ENCODE data around the gene LSM3.

The LSM3 gene

DNA sequence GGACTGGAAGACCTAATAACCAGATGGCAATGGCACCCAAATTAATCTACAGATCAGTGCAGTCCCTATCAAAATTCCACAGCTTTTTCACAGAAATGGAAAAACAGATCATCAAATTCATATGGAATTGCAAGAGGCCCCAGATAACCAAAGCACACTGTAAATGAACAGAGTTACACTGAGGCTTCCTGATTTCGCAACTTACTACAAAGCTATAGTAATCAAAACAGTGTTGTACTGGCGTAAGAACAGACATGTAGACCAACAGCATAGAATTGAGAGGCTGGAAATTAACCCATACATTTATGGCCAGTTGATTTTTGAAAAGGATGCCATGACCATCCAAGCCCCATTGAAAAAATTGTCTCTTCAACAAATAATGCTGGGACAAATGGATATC lies 16.4 kb upstream of the LSM3 start:
- H3K4me3 ChIP-seq (ENCODE audit: low read length): no peak overlapping the region
- no peak overlapping the region for H3K9ac ChIP-seq (ENCODE audit: low read length)
- no peak overlapping the region for H3K27ac ChIP-seq (ENCODE audit: low read length)
- H3K4me1 ChIP-seq (ENCODE audit: control insufficient read depth, low read depth, low read length): no peaks in the 10 kb centered on the region
- peaks cover 88% of the 10 kb centered on the region for H3K36me3 ChIP-seq (ENCODE audit: control insufficient read depth, low read depth, low read length)
- no peaks in the 10 kb centered on the region for H3K9me3 ChIP-seq (ENCODE audit: control insufficient read depth, low read depth, low read length)
- H3K27me3 ChIP-seq (ENCODE audit: control insufficient read depth, insufficient read depth, low read length): no peaks in the 10 kb centered on the region

DNA sequence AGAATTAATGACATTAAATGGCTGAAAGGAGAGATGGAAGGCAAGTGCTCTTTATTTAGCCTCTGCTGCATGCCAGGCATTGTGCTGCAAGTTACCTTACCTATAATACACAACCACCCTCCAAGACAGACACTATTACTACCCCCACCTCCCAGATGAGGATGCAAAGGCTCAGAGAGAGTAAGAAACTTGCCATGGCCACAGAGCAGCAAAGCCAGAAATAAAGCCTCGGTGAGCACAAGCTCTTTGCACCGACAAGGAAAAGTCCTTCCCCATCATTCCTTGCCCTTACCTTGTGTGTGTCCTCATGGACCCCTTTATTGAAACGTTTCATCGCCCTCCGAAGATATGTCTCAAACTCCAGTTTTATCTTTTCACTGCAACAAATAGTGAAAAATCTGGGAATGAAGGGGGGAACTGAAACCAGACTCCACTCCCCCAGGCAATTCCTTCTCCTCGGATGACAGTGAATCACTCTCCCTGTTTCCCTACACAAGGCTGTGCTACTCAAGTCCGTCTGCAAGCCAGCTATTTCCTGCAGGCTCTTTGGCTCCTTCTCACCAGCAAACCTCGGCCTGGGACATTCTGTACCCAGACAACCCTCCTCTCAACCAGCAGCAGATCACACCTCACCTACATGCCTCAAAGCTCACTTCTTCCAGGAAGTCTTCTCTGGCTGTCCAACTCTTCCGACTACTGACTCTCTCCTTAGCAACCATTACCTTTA lies 11.6 kb upstream of the LSM3 start:
- no peak overlapping the region for H3K27ac ChIP-seq (ENCODE audit: low read length)
- no peaks in the 10 kb centered on the region for H3K27me3 ChIP-seq (ENCODE audit: control insufficient read depth, insufficient read depth, low read length)
- H3K4me1 ChIP-seq (ENCODE audit: control insufficient read depth, low read depth, low read length): no peaks in the 10 kb centered on the region
- H3K36me3 ChIP-seq (ENCODE audit: control insufficient read depth, low read depth, low read length): peaks cover 90% of the 10 kb centered on the region
- H3K4me3 ChIP-seq (ENCODE audit: low read length): no peak overlapping the region
- no peak overlapping the region for H3K9ac ChIP-seq (ENCODE audit: low read length)
- H3K9me3 ChIP-seq (ENCODE audit: control insufficient read depth, low read depth, low read length): no peaks in the 10 kb centered on the region

DNA sequence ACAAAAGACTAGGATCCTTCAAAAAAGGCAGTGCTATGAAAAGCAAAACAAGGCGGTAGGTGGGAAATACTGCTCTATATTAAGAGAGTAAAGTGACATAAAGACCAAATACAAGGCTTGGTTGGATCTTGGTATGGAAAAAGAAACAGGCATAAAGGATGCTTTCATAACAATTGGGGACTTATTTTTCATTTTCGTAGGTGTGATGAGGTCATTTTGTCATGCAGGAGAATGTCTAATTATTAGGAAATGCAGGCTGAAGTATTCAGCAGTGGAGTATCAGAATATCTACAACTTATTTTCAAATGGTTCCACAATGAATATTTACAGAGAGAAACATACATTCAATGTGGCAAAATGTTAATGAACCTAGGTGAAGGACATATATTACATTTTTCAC lies 9.2 kb upstream of the LSM3 start:
- H3K27me3 ChIP-seq (ENCODE audit: control insufficient read depth, insufficient read depth, low read length): no peaks in the 10 kb centered on the region
- no peak overlapping the region for H3K27ac ChIP-seq (ENCODE audit: low read length)
- H3K4me3 ChIP-seq (ENCODE audit: low read length): no peak overlapping the region
- H3K4me1 ChIP-seq (ENCODE audit: control insufficient read depth, low read depth, low read length): no peaks in the 10 kb centered on the region
- H3K36me3 ChIP-seq (ENCODE audit: control insufficient read depth, low read depth, low read length): peaks cover 75% of the 10 kb centered on the region
- no peak overlapping the region for H3K9ac ChIP-seq (ENCODE audit: low read length)
- H3K9me3 ChIP-seq (ENCODE audit: control insufficient read depth, low read depth, low read length): no peaks in the 10 kb centered on the region

DNA sequence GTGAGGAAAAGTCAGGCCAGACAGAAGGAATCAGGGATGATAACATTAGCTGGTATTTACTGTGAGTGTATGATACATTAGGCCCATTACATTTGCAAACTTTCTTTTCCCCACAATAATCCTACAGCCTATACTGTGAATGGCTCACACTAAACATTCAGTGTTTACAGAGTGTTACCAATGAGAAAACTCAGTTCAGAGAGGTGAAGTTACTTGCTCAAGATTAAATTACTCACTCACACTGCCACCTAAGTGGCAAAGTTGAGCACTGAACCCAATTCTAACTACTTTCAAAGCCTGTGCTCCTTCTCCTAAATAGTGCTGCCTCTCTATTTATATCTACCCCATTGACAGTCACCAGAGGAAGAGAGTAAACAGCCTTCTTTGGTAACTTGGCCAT lies 8.7 kb upstream of the LSM3 start:
- no peak overlapping the region for H3K4me3 ChIP-seq (ENCODE audit: low read length)
- H3K27ac ChIP-seq (ENCODE audit: low read length): no peak overlapping the region
- peaks cover 70% of the 10 kb centered on the region for H3K36me3 ChIP-seq (ENCODE audit: control insufficient read depth, low read depth, low read length)
- H3K27me3 ChIP-seq (ENCODE audit: control insufficient read depth, insufficient read depth, low read length): no peaks in the 10 kb centered on the region
- no peaks in the 10 kb centered on the region for H3K4me1 ChIP-seq (ENCODE audit: control insufficient read depth, low read depth, low read length)
- no peaks in the 10 kb centered on the region for H3K9me3 ChIP-seq (ENCODE audit: control insufficient read depth, low read depth, low read length)
- H3K9ac ChIP-seq (ENCODE audit: low read length): no peak overlapping the region

DNA sequence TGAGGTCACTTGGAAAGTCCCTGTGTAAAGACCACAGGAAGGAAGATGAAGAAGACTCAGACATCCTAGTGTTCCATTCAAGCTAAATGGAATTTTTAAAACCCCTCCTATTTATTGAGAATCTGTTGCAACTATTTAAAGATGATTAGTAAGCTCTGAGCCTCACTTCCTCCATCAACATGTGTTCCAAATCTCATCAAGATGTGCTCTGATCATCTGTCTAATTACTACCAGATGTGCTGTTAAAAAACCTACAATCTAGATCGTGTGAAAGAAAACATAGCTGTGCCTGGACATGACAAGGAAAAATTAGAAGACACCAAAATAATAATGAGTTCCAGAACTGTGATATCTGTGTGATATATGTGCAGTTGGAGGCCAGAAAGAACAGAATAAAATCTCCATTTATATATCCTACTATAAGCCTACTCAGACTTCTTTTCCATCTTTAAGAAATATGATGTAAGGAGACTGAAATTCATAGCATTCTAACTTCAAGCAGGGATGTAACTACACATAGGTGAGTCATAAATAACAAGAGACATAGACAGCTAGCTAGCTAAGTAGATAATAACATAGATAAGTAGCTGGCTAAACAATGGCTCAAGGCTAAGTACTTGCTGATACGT lies 8.0 kb upstream of the LSM3 start:
- peaks cover 63% of the 10 kb centered on the region for H3K36me3 ChIP-seq (ENCODE audit: control insufficient read depth, low read depth, low read length)
- no peaks in the 10 kb centered on the region for H3K27me3 ChIP-seq (ENCODE audit: control insufficient read depth, insufficient read depth, low read length)
- no peak overlapping the region for H3K9ac ChIP-seq (ENCODE audit: low read length)
- no peaks in the 10 kb centered on the region for H3K4me1 ChIP-seq (ENCODE audit: control insufficient read depth, low read depth, low read length)
- H3K4me3 ChIP-seq (ENCODE audit: low read length): no peak overlapping the region
- H3K27ac ChIP-seq (ENCODE audit: low read length): no peak overlapping the region
- no peaks in the 10 kb centered on the region for H3K9me3 ChIP-seq (ENCODE audit: control insufficient read depth, low read depth, low read length)

DNA sequence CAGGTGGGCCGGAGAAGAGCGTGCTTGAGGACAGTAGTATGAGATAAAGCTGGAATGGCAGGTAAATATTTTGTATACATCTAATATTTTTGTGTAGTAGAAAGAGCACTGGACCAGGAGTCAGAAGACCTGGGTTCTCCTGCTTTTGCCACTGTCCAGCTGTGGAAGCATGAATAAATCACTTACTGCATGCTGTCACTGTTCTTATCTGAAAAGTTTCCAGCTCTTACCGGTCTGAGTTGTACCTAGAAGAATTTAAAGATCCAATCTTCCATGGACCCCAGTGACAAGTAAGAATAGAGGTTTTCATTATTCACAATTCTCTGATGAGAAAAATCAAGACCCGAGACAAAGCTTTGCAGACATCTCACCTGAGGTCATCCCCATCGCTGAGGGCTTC lies 6.1 kb upstream of the LSM3 start:
- peaks cover 51% of the 10 kb centered on the region for H3K36me3 ChIP-seq (ENCODE audit: control insufficient read depth, low read depth, low read length)
- no peak overlapping the region for H3K4me3 ChIP-seq (ENCODE audit: low read length)
- no peak overlapping the region for H3K9ac ChIP-seq (ENCODE audit: low read length)
- no peaks in the 10 kb centered on the region for H3K27me3 ChIP-seq (ENCODE audit: control insufficient read depth, insufficient read depth, low read length)
- peaks cover 5% of the 10 kb centered on the region for H3K4me1 ChIP-seq (ENCODE audit: control insufficient read depth, low read depth, low read length)
- no peaks in the 10 kb centered on the region for H3K9me3 ChIP-seq (ENCODE audit: control insufficient read depth, low read depth, low read length)
- H3K27ac ChIP-seq (ENCODE audit: low read length): no peak overlapping the region

DNA sequence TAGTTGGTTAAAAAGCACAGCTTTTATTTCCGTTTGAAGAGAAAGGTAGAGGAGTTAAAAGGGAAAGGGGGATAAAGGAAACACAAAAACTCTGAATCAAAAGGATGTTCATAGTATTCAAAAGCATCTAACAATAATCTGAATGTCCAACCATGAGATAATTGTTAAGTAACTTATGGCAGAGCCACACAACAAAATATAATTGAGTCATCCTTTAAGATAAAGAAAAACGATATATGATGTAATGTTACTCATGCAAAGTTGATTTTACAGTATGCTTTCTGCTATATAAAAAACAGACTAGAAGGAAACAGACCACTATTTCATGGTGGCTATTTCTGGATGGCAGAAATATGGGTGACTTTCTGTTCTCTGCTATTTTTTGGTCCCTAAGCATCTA lies 4.1 kb upstream of the LSM3 start:
- Histone ChIP-seq H3K9me3 (ENCODE audit: control insufficient read depth, low read depth, low read length) (no peaks in the 10 kb centered on the region), H3K27me3 (ENCODE audit: control insufficient read depth, insufficient read depth, low read length) (no peaks in the 10 kb centered on the region), H3K36me3 (ENCODE audit: control insufficient read depth, low read depth, low read length) (peaks cover 33% of the 10 kb centered on the region), H3K4me3 (ENCODE audit: low read length) (no peak overlapping the region), H3K9ac (ENCODE audit: low read length) (no peak overlapping the region), H3K27ac (ENCODE audit: low read length) (no peak overlapping the region), H3K4me1 (ENCODE audit: control insufficient read depth, low read depth, low read length) (peaks cover 7% of the 10 kb centered on the region)

DNA sequence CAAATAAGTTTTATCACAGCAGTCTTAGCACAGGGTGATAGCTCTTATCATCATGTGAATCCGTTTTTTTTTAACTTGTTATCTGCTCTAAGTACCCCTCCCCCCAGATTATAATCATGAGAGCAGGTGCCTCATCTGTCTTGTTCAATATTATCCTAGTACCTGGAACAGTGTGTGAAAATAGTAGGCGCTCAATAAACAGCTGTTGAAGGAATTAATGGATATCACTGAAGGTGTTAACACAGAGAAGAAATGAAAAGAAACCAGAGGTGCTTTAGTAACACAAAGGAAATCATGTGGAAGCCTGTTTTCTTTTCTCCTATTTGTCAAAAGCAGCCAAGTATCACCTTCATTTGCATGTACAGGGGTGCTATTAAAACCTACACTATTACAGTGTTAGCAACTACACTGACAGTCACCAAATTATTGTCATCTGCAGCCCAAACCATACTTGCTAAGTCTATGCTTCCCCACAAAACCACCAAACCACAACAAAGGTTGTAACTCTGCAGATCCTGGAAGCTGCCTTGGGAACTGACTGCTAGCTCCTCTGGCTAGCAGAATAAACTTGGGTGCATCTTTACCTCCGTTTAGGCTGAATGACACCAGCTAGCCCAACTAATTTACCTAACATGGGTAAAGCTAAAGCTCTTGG lies 3.1 kb upstream of the LSM3 start:
- H3K4me3 ChIP-seq (ENCODE audit: low read length): no peak overlapping the region

DNA sequence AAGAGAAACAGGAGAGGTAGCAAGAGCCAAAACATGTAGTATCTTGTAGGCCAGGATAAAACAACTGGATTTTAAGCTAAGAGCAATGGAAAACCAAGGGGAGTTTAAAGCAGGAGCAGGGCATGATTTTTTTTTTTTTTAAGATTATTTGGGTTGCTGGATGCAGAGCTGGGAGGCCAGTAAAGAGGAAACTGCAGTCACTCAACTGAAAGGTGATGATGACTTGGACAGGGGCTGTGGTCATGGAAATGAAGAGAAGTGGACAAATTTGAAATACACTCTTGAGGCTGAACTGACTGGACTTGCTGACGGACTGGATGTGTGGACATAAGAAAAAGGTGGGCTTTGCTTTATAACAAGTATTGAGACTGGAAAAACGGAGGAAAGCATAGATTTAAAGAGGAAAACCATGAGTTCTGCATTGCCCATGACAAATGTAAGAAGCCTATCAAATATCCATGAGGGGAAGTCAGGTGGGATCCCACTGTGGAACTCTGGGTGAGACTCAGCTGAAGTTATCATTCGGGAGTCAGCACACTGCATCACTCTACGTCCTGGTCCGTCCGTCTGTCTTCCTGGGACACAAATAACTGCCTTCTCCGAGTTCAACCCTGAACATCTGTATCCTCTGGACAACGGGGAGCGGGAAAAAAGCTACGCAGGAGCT lies 904 bp upstream of the LSM3 start:
- H3K36me3 ChIP-seq (ENCODE audit: control insufficient read depth, low read depth, low read length): peaks cover 17% of the 10 kb centered on the region
- peak overlapping the region; percentile 36 for H3K27ac ChIP-seq (ENCODE audit: low read length)
- H3K9ac ChIP-seq (ENCODE audit: low read length): peak overlapping the region; percentile 98
- H3K4me3 ChIP-seq (ENCODE audit: low read length): peak overlapping the region; percentile 99
- peaks cover 11% of the 10 kb centered on the region for H3K4me1 ChIP-seq (ENCODE audit: control insufficient read depth, low read depth, low read length)
- H3K9me3 ChIP-seq (ENCODE audit: control insufficient read depth, low read depth, low read length): no peaks in the 10 kb centered on the region
- no peaks in the 10 kb centered on the region for H3K27me3 ChIP-seq (ENCODE audit: control insufficient read depth, insufficient read depth, low read length)

More for the DNA sequence above, 3.1 kb upstream of the LSM3 start:
- Histone ChIP-seq H3K36me3 (ENCODE audit: control insufficient read depth, low read depth, low read length) (peaks cover 23% of the 10 kb centered on the region), H3K9me3 (ENCODE audit: control insufficient read depth, low read depth, low read length) (no peaks in the 10 kb centered on the region), H3K4me1 (ENCODE audit: control insufficient read depth, low read depth, low read length) (peaks cover 11% of the 10 kb centered on the region), H3K27ac (ENCODE audit: low read length) (no peak overlapping the region), H3K27me3 (ENCODE audit: control insufficient read depth, insufficient read depth, low read length) (no peaks in the 10 kb centered on the region), H3K9ac (ENCODE audit: low read length) (no peak overlapping the region)

DNA sequence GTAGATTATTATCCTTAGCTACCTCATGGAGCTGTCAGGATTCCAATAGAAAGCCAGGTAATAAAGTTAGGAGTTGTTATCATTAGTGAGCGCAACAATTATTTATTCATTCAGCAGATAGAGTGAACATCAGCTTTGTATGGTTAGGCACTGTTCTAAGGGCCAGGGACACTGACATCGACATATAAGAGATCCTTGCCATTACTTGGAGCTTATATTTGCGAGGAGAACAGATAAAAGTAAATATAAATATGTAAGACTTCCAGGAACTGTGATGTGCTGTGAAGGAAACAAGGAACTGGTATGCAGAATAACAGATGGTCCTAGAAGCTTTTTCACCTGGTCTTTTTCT lies 473 bp downstream of the LSM3 start:
- peaks cover 27% of the 10 kb centered on the region for H3K36me3 ChIP-seq (ENCODE audit: control insufficient read depth, low read depth, low read length)
- peak overlapping the region; percentile 99 for H3K4me3 ChIP-seq (ENCODE audit: low read length)
- H3K27me3 ChIP-seq (ENCODE audit: control insufficient read depth, insufficient read depth, low read length): no peaks in the 10 kb centered on the region
- H3K27ac ChIP-seq (ENCODE audit: low read length): peak overlapping the region; percentile 94
- no peaks in the 10 kb centered on the region for H3K9me3 ChIP-seq (ENCODE audit: control insufficient read depth, low read depth, low read length)
- H3K9ac ChIP-seq (ENCODE audit: low read length): peak overlapping the region; percentile 98
- peaks cover 11% of the 10 kb centered on the region for H3K4me1 ChIP-seq (ENCODE audit: control insufficient read depth, low read depth, low read length)

DNA sequence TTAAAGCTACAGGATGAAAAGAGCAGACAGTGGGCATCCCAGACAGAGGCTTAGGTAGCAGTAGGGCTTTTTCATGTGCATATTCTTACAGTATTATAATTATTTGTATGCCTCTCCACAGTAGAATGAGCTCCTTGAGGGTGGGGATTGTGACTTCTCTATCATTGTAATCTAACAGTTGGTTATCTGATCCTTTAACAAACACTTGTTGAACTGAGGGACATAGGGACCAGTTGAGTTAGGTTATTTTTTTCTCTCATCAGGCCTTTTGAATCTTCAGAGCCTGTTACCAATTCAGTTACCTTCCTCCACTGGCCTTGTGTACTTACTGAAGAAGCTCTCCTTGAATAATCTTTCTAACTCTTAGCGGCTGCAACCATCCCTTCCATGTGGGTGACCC lies 1.2 kb downstream of the LSM3 start:
- Histone ChIP-seq H3K27ac (ENCODE audit: low read length) (no peak overlapping the region), H3K9ac (ENCODE audit: low read length) (peak overlapping the region; percentile 98), H3K9me3 (ENCODE audit: control insufficient read depth, low read depth, low read length) (no peaks in the 10 kb centered on the region), H3K4me1 (ENCODE audit: control insufficient read depth, low read depth, low read length) (peaks cover 11% of the 10 kb centered on the region), H3K4me3 (ENCODE audit: low read length) (peak overlapping the region; percentile 99), H3K27me3 (ENCODE audit: control insufficient read depth, insufficient read depth, low read length) (no peaks in the 10 kb centered on the region), H3K36me3 (ENCODE audit: control insufficient read depth, low read depth, low read length) (peaks cover 28% of the 10 kb centered on the region)
